ENCODE data around the gene RTP3.
"Not testable (repeated sequence)": the region's sequence is repeated elsewhere in the genome, so short reads cannot be mapped to it uniquely, and the experiment has no call there.

The RTP3 gene

GRCh38 chr3:46491089-46492070, 6.4 kb upstream of the RTP3 start:
- no peak for DNase-seq

GRCh38 chr3:46492890-46493547, 4.8 kb upstream of the RTP3 start:
- no peak for DNase-seq

GRCh38 chr3:46494491-46494890, 3.3 kb upstream of the RTP3 start:
- not testable (repeated sequence) for DNase-seq

GRCh38 chr3:46495901-46496456, 1.8 kb upstream of the RTP3 start:
- no peak for DNase-seq

GRCh38 chr3:46496746-46497555, 825 bp upstream of the RTP3 start:
- DNase-seq = peak; percentile 28

- DNase-seq = no peak
Observed at GRCh38 chr3:46498916-46499519, 1.2 kb downstream of the RTP3 start.

- DNase-seq = no peak
Observed at GRCh38 chr3:46500656-46501635, 3.2 kb downstream of the RTP3 start.

GRCh38 chr3:46501702-46502101, 3.9 kb downstream of the RTP3 start:
- no peak for DNase-seq

GRCh38 chr3:46503200-46503874, 5.6 kb downstream of the RTP3 start:
- DNase-seq = no peak

- DNase-seq = peak; percentile 7
Observed at GRCh38 chr3:46504789-46505188, 7.0 kb downstream of the RTP3 start.

- no peak for DNase-seq
Observed at GRCh38 chr3:46505953-46506352, 8.2 kb downstream of the RTP3 start.

GRCh38 chr3:46506526-46506925, 8.8 kb downstream of the RTP3 start:
- DNase-seq = no peak

- no peak for DNase-seq
Observed at GRCh38 chr3:46508850-46509591, 11.2 kb downstream of the RTP3 start.

GRCh38 chr3:46509661-46510187, 11.9 kb downstream of the RTP3 start:
- no peak for DNase-seq

- DNase-seq = no peak
Observed at GRCh38 chr3:46512191-46512749, 14.5 kb downstream of the RTP3 start.

- DNase-seq = no peak
Observed at GRCh38 chr3:46516521-46516920, 18.7 kb downstream of the RTP3 start.

- no peak for DNase-seq
Observed at GRCh38 chr3:46517016-46517783, 19.4 kb downstream of the RTP3 start.

GRCh38 chr3:46517784-46518181, 20.0 kb downstream of the RTP3 start:
- no peak for DNase-seq
